ENCODE results near the gene GZMM. TPM values are rescaled to one million over a fixed set of nuclear protein-coding genes. Genes with fewer than 3 reads are reported as not detected.

The GZMM gene
- total RNA-seq, 1 donor from 2014 or later, result not detected

GRCh38 chr19:498977-499623, 44.8 kb upstream of the GZMM start:
- Mint-ChIP-seq H3K27ac (ENCODE audit: unreplicated experiment) (peak overlapping the region; percentile 25), H3K36me3 (ENCODE audit: low read depth, unreplicated experiment) (peaks cover 9% of the 10 kb centered on the region), H3K4me1 (ENCODE audit: unreplicated experiment) (peaks cover 8% of the 10 kb centered on the region), H3K4me3 (ENCODE audit: unreplicated experiment) (peak overlapping the region; percentile 77), H3K9me3 (ENCODE audit: unreplicated experiment) (no peaks in the 10 kb centered on the region), H3K27me3 (ENCODE audit: unreplicated experiment) (peaks cover 21% of the 10 kb centered on the region)
- no peak for TF ChIP-seq CTCF (IDR thresholded peaks at IDR 0.05; ENCODE audit: unreplicated experiment)
- no peak for DNase-seq (ENCODE audit: low spot score)

GRCh38 chr19:501646-502045, 42.2 kb upstream of the GZMM start:
- H3K36me3 Mint-ChIP-seq (ENCODE audit: low read depth, unreplicated experiment), result peaks cover 9% of the 10 kb centered on the region
- no peak overlapping the region for H3K27ac Mint-ChIP-seq (ENCODE audit: unreplicated experiment)
- DNase-seq (ENCODE audit: low spot score), result no peak
- peaks cover 16% of the 10 kb centered on the region for H3K4me1 Mint-ChIP-seq (ENCODE audit: unreplicated experiment)
- no peaks in the 10 kb centered on the region for H3K9me3 Mint-ChIP-seq (ENCODE audit: unreplicated experiment)
- TF ChIP-seq CTCF (IDR thresholded peaks at IDR 0.05; ENCODE audit: unreplicated experiment), result no peak
- H3K4me3 Mint-ChIP-seq (ENCODE audit: unreplicated experiment), result no peak overlapping the region
- peaks cover 21% of the 10 kb centered on the region for H3K27me3 Mint-ChIP-seq (ENCODE audit: unreplicated experiment)

- no peak for TF ChIP-seq CTCF (IDR thresholded peaks at IDR 0.05; ENCODE audit: unreplicated experiment)
- peaks cover 19% of the 10 kb centered on the region for H3K4me1 Mint-ChIP-seq (ENCODE audit: unreplicated experiment)
- H3K36me3 Mint-ChIP-seq (ENCODE audit: low read depth, unreplicated experiment), result peaks cover 10% of the 10 kb centered on the region
- H3K4me3 Mint-ChIP-seq (ENCODE audit: unreplicated experiment), result no peak overlapping the region
- no peak for DNase-seq (ENCODE audit: low spot score)
- H3K27me3 Mint-ChIP-seq (ENCODE audit: unreplicated experiment), result peaks cover 23% of the 10 kb centered on the region
- no peak overlapping the region for H3K27ac Mint-ChIP-seq (ENCODE audit: unreplicated experiment)
- no peaks in the 10 kb centered on the region for H3K9me3 Mint-ChIP-seq (ENCODE audit: unreplicated experiment)
Measured at GRCh38 chr19:504616-505015, 39.2 kb upstream of the GZMM start.

- H3K27ac Mint-ChIP-seq (ENCODE audit: unreplicated experiment), result peak overlapping the region; percentile 99
Measured at GRCh38 chr19:506404-507285, 37.2 kb upstream of the GZMM start.

More at GRCh38 chr19:506404-507285, 37.2 kb upstream of the GZMM start:
- peak; percentile 90 for DNase-seq (ENCODE audit: low spot score)
- Mint-ChIP-seq H3K9me3 (ENCODE audit: unreplicated experiment) (no peaks in the 10 kb centered on the region), H3K4me3 (ENCODE audit: unreplicated experiment) (peak overlapping the region; percentile 95), H3K36me3 (ENCODE audit: low read depth, unreplicated experiment) (peaks cover 10% of the 10 kb centered on the region), H3K4me1 (ENCODE audit: unreplicated experiment) (peaks cover 27% of the 10 kb centered on the region), H3K27me3 (ENCODE audit: unreplicated experiment) (peaks cover 19% of the 10 kb centered on the region)
- peak; percentile 88 for TF ChIP-seq CTCF (IDR thresholded peaks at IDR 0.05; ENCODE audit: unreplicated experiment)

Data from endothelial cell (in vitro differentiated cells).